ENCODE measurements around the gene CUBN.
A peak's percentile ranks its signal among the peaks of the same experiment; 100 is the strongest.

The CUBN gene

DNA sequence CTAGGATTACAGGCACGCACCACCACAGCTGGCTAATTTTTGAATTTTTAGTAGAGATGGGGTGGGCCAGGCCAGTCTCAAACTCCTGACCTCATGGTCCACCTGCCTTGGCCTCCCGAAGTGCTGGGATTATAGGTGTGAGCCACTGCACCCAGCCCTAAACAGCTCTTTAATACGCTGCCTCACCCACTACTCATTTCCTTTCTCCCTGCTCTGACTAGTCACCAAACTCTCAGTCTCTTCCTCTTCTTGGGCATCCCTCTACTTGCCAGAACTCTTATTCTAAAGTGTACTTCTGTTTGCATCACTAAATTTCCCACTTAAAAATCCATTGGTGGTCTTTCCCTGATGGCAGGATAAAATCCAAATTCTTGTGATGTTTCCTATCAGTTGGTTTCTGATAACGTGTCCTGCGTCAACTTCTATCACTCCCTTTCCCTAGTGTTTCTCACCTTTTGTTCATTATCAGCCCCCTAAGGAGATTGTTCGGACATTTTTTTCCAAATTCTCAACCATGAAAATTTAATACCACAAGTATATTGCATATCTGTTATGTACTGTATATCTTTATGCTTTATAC is 124.7 kb downstream of the CUBN start:
- no peaks in the 10 kb centered on the region for H3K79me2 ChIP-seq (ENCODE audit: insufficient read depth, low read depth)
- H4K20me1 ChIP-seq (ENCODE audit: insufficient read depth), result no peaks in the 10 kb centered on the region
- H3K36me3 ChIP-seq (ENCODE audit: insufficient read depth), result no peaks in the 10 kb centered on the region
- H3K4me2 ChIP-seq, result no peak overlapping the region
- no peak overlapping the region for H3K4me3 ChIP-seq (IDR thresholded peaks at IDR 0.05; ENCODE audit: insufficient read depth, low read depth, low read length)
- H3K4me1 ChIP-seq (ENCODE audit: low read depth, poor library complexity, severe bottlenecking), result peaks cover 39% of the 10 kb centered on the region
- H2AFZ ChIP-seq (ENCODE audit: low read depth), result no peak overlapping the region
- TF ChIP-seq, protein P1, sequence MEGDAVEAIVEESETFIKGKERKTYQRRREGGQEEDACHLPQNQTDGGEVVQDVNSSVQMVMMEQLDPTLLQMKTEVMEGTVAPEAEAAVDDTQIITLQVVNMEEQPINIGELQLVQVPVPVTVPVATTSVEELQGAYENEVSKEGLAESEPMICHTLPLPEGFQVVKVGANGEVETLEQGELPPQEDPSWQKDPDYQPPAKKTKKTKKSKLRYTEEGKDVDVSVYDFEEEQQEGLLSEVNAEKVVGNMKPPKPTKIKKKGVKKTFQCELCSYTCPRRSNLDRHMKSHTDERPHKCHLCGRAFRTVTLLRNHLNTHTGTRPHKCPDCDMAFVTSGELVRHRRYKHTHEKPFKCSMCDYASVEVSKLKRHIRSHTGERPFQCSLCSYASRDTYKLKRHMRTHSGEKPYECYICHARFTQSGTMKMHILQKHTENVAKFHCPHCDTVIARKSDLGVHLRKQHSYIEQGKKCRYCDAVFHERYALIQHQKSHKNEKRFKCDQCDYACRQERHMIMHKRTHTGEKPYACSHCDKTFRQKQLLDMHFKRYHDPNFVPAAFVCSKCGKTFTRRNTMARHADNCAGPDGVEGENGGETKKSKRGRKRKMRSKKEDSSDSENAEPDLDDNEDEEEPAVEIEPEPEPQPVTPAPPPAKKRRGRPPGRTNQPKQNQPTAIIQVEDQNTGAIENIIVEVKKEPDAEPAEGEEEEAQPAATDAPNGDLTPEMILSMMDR (conservative IDR thresholded peaks at IDR 0.05; ENCODE audit: low read depth, low read length), result no peak
- H3K9ac ChIP-seq, result no peak overlapping the region
- no peaks in the 10 kb centered on the region for H3K27me3 ChIP-seq (ENCODE audit: insufficient read depth, low read depth)
- H3K27ac ChIP-seq, result no peak overlapping the region

DNA sequence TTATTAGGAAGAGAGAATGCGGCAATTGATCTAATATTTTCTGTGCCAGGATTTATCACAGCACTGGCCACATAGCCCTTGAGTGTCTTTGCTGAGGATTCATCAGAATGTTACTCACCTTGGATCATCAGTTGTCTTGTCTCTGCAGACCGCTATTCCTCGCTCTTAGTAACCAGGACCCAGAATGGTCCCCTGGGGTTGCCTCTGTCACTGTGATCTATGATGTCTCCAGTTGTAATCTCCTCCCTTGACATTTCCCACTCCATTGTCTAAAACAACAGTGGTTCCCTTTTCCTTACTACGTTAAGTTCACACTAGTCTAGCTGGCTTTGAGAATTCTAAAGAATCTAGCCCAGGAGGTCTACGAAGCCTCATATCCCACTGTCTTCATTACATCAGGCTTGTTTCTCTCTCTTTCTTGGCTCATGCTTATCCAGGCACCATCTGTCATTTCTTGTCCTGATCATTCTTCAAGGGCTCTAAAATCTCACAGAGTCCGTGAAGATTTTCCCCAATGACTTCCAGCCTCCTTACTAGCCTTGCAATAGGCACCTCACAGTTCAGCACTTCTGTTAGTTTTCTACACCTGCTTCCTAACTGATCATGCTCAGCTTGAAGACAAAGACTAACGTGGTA is 125.8 kb downstream of the CUBN start:
- Histone ChIP-seq H3K9ac (no peak overlapping the region), H4K20me1 (ENCODE audit: insufficient read depth) (no peaks in the 10 kb centered on the region), H3K4me2 (no peak overlapping the region; the same call in 1 of the 2 replicates), H3K27ac (no peak overlapping the region; the same call in 1 of the 2 replicates), H3K4me3 (IDR thresholded peaks at IDR 0.05; ENCODE audit: insufficient read depth, low read depth, low read length) (no peak overlapping the region), H2AFZ (ENCODE audit: low read depth) (no peak overlapping the region), H3K79me2 (ENCODE audit: insufficient read depth, low read depth) (no peaks in the 10 kb centered on the region), H3K4me1 (ENCODE audit: low read depth, poor library complexity, severe bottlenecking) (peaks cover 39% of the 10 kb centered on the region), H3K36me3 (ENCODE audit: insufficient read depth) (no peaks in the 10 kb centered on the region), H3K27me3 (ENCODE audit: insufficient read depth, low read depth) (no peaks in the 10 kb centered on the region)
- TF ChIP-seq, protein P1 (conservative IDR thresholded peaks at IDR 0.05; ENCODE audit: low read depth, low read length), result no peak

DNA sequence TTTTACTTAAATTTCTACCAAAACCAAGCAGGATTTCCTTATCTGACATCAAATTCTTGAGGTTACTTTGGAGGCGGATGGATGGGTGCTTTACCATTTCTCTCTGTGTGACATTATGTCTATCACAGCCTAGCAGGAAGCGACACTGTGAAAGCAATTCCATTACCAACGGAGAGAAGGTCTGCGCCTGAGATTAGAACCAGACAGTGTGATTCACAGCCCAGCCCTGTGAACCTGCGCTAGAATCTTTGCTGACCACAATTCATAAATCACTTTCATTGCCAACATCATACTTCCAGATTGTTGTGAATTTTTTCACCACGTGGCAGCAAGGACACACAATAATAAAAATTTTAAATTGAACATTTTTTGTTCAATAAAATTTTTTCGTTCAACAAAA is 126.5 kb downstream of the CUBN start:
- H3K36me3 ChIP-seq (ENCODE audit: insufficient read depth), result no peaks in the 10 kb centered on the region
- H2AFZ ChIP-seq (ENCODE audit: low read depth), result no peak overlapping the region
- H3K4me2 ChIP-seq, result peak overlapping the region; percentile 76
- H3K9ac ChIP-seq, result peak overlapping the region; percentile 54; the same call in 1 of the 2 replicates
- TF ChIP-seq, protein P1 (conservative IDR thresholded peaks at IDR 0.05; ENCODE audit: low read depth, low read length), result no peak
- H3K79me2 ChIP-seq (ENCODE audit: insufficient read depth, low read depth), result no peaks in the 10 kb centered on the region
- H3K4me3 ChIP-seq (IDR thresholded peaks at IDR 0.05; ENCODE audit: insufficient read depth, low read depth, low read length), result no peak overlapping the region
- H3K27me3 ChIP-seq (ENCODE audit: insufficient read depth, low read depth), result no peaks in the 10 kb centered on the region
- H3K4me1 ChIP-seq (ENCODE audit: low read depth, poor library complexity, severe bottlenecking), result peaks cover 39% of the 10 kb centered on the region
- H4K20me1 ChIP-seq (ENCODE audit: insufficient read depth), result no peaks in the 10 kb centered on the region
- H3K27ac ChIP-seq, result peak overlapping the region; percentile 89; the same call in 1 of the 2 replicates

DNA sequence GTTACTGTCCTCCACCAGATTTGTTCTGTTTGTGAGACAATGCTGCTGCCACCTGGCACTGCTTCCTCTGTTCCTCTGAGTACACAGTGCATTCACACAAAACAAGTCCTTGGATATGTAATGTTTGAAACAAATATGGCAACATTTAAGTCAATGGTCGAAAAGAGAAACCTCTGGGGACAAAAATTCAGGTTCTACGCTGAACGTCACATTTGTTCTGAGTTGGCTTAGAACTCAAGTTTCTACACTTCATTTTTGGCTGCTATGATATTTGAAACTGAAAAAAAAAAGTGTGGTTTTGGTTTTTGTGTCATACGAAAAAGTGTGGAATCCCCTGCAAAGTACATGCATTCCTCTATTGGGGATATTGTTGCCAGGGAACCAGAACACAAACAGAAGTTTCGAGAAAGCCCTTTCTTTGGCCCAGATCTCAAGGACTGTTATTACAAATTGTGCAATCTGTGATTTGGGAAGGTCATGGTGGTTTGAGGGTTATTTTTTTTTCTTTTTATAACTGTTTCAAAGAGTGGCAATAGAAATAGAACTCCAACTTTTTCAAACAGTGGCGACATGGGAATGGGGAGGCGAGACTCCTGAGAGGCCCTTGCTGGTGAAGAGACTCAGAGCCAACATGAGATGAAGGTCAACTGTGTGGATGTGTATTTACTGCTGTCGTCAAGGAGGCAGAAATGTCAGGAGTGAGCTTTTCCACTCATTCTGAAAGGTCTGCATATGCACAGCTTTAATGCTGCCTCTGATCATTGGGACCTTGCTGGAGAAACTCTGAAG is 127.5 kb downstream of the CUBN start:
- Histone ChIP-seq H2AFZ (ENCODE audit: low read depth) (peak overlapping the region; percentile 18; the same call in 1 of the 2 replicates), H3K4me1 (ENCODE audit: low read depth, poor library complexity, severe bottlenecking) (peaks cover 39% of the 10 kb centered on the region), H3K27ac (peak overlapping the region; percentile 89), H3K4me3 (IDR thresholded peaks at IDR 0.05; ENCODE audit: insufficient read depth, low read depth, low read length) (no peak overlapping the region), H3K79me2 (ENCODE audit: insufficient read depth, low read depth) (no peaks in the 10 kb centered on the region), H3K36me3 (ENCODE audit: insufficient read depth) (no peaks in the 10 kb centered on the region), H3K4me2 (peak overlapping the region; percentile 76), H3K27me3 (ENCODE audit: insufficient read depth, low read depth) (no peaks in the 10 kb centered on the region), H3K9ac (peak overlapping the region; percentile 54), H4K20me1 (ENCODE audit: insufficient read depth) (no peaks in the 10 kb centered on the region)
- TF ChIP-seq, protein P1 (conservative IDR thresholded peaks at IDR 0.05; ENCODE audit: low read depth, low read length), result no peak
